Activated T-cell treated with anti-CD3 and anti-CD28 coated beads, Interleukin-2, amount 50 U/mL, for 4 hours (primary cell): ENCODE data around the gene SPPL2B. TPM values are rescaled to one million over a fixed set of nuclear protein-coding genes. Genes with fewer than 3 reads are reported as not detected.
A peak's percentile ranks its signal among the peaks of the same experiment; 100 is the strongest.

Source experiments
- ATAC-seq, 2 donors: fragments of 200-7000 bp; cut with Tn5 transposase; one replicate each; pipeline ENCODE4 v1.10.0; 2021
- DNase-seq: peaks from one replicate; pipeline ENCODE4 v3.0.0-alpha.2; 2020
- H3K27me3 Mint-ChIP-seq: one replicate; pipeline ENCODE4 v1.8.0; 2021; ENCODE audit warnings: low read depth, mixed read lengths
- H3K36me3 Mint-ChIP-seq: one replicate; pipeline ENCODE4 v1.8.0; 2022; ENCODE audit warnings: mixed read lengths; ENCODE audit not compliant: insufficient read depth
- H3K4me1 Mint-ChIP-seq: one replicate; pipeline ENCODE4 v1.8.0; 2021; ENCODE audit warnings: low read depth, mixed read lengths
- H3K4me3 Mint-ChIP-seq: one replicate; pipeline ENCODE4 v1.8.0; 2021; ENCODE audit warnings: mild to moderate bottlenecking, moderate library complexity, mixed read lengths
- H3K9me3 Mint-ChIP-seq: one replicate; pipeline ENCODE4 v1.8.0; 2021; ENCODE audit warnings: mixed read lengths
- total RNA-seq, 3 donors: library from RNA; stranded (reverse); gene quantifications; one replicate each; pipeline ENCODE4 v1.2.1, GENCODE V29; 2021

The SPPL2B gene
- total RNA-seq, 3 donors from 2014 or later, result 42.1 to 45.3 (median 42.2) TPM

- H3K36me3 Mint-ChIP-seq, result peaks cover 19% of the 10 kb centered on the region
- no peaks in the 10 kb centered on the region for H3K27me3 Mint-ChIP-seq
- ATAC-seq (no peak), DNase-seq (no peak)
- peaks cover 34% of the 10 kb centered on the region for H3K4me1 Mint-ChIP-seq
- no peak overlapping the region for H3K4me3 Mint-ChIP-seq
- no peaks in the 10 kb centered on the region for H3K9me3 Mint-ChIP-seq
Observed at GRCh38 chr19:2324220-2324948, 4.1 kb upstream of the SPPL2B start.

GRCh38 chr19:2325281-2326046, 3.0 kb upstream of the SPPL2B start:
- Mint-ChIP-seq H3K27me3 (no peaks in the 10 kb centered on the region), H3K4me3 (peak overlapping the region; percentile 53), H3K36me3 (peaks cover 19% of the 10 kb centered on the region), H3K9me3 (no peaks in the 10 kb centered on the region), H3K4me1 (peaks cover 43% of the 10 kb centered on the region)
- ATAC-seq (no peak), DNase-seq (no peak)

- DNase-seq, result no peak
- Mint-ChIP-seq H3K27me3 (no peaks in the 10 kb centered on the region), H3K36me3 (peaks cover 19% of the 10 kb centered on the region), H3K9me3 (no peaks in the 10 kb centered on the region), H3K4me3 (peak overlapping the region; percentile 100), H3K4me1 (peaks cover 56% of the 10 kb centered on the region)
- no peak for ATAC-seq
Observed at GRCh38 chr19:2326699-2327360, 1.7 kb upstream of the SPPL2B start.

- H3K4me1 Mint-ChIP-seq, result peaks cover 65% of the 10 kb centered on the region
- no peaks in the 10 kb centered on the region for H3K9me3 Mint-ChIP-seq
- no peaks in the 10 kb centered on the region for H3K27me3 Mint-ChIP-seq
- ATAC-seq, result peak; percentile 74 to 75
- H3K4me3 Mint-ChIP-seq, result peak overlapping the region; percentile 100
- DNase-seq, result peak; percentile 48
- peaks cover 19% of the 10 kb centered on the region for H3K36me3 Mint-ChIP-seq
Observed at GRCh38 chr19:2327773-2328400, 597 bp upstream of the SPPL2B start.

- H3K36me3 Mint-ChIP-seq, result peaks cover 19% of the 10 kb centered on the region
- ATAC-seq, result peak in 1 of 2 donors; percentile 2
- H3K9me3 Mint-ChIP-seq, result no peaks in the 10 kb centered on the region
- H3K4me1 Mint-ChIP-seq, result peaks cover 67% of the 10 kb centered on the region
- no peaks in the 10 kb centered on the region for H3K27me3 Mint-ChIP-seq
- DNase-seq, result no peak
- H3K4me3 Mint-ChIP-seq, result peak overlapping the region; percentile 100
Observed at GRCh38 chr19:2329149-2329478, 630 bp downstream of the SPPL2B start.

GRCh38 chr19:2329501-2329916, 1.0 kb downstream of the SPPL2B start:
- no peak for DNase-seq
- H3K9me3 Mint-ChIP-seq, result no peaks in the 10 kb centered on the region
- ATAC-seq, result no peak
- no peaks in the 10 kb centered on the region for H3K27me3 Mint-ChIP-seq
- H3K4me3 Mint-ChIP-seq, result peak overlapping the region; percentile 100
- H3K4me1 Mint-ChIP-seq, result peaks cover 65% of the 10 kb centered on the region
- peaks cover 17% of the 10 kb centered on the region for H3K36me3 Mint-ChIP-seq

- no peak for ATAC-seq
- H3K27me3 Mint-ChIP-seq, result no peaks in the 10 kb centered on the region
- H3K4me1 Mint-ChIP-seq, result peaks cover 63% of the 10 kb centered on the region
- peak overlapping the region; percentile 100 for H3K4me3 Mint-ChIP-seq
- H3K36me3 Mint-ChIP-seq, result peaks cover 16% of the 10 kb centered on the region
- no peaks in the 10 kb centered on the region for H3K9me3 Mint-ChIP-seq
- DNase-seq, result no peak
Observed at GRCh38 chr19:2330255-2330631, 1.8 kb downstream of the SPPL2B start.

GRCh38 chr19:2330632-2331284, 2.3 kb downstream of the SPPL2B start:
- no peak for ATAC-seq

GRCh38 chr19:2331601-2332246, 3.2 kb downstream of the SPPL2B start:
- H3K4me1 Mint-ChIP-seq, result peaks cover 58% of the 10 kb centered on the region
- no peak for DNase-seq
- ATAC-seq, result no peak
- no peaks in the 10 kb centered on the region for H3K9me3 Mint-ChIP-seq
- peaks cover 14% of the 10 kb centered on the region for H3K36me3 Mint-ChIP-seq
- H3K27me3 Mint-ChIP-seq, result no peaks in the 10 kb centered on the region
- H3K4me3 Mint-ChIP-seq, result no peak overlapping the region

More at GRCh38 chr19:2330632-2331284, 2.3 kb downstream of the SPPL2B start:
- Mint-ChIP-seq H3K36me3 (peaks cover 12% of the 10 kb centered on the region), H3K27me3 (no peaks in the 10 kb centered on the region), H3K4me3 (peak overlapping the region; percentile 100), H3K9me3 (no peaks in the 10 kb centered on the region), H3K4me1 (peaks cover 59% of the 10 kb centered on the region)
- DNase-seq, result no peak

- H3K27me3 Mint-ChIP-seq, result no peaks in the 10 kb centered on the region
- peaks cover 13% of the 10 kb centered on the region for H3K36me3 Mint-ChIP-seq
- DNase-seq, result no peak
- H3K4me3 Mint-ChIP-seq, result no peak overlapping the region
- H3K9me3 Mint-ChIP-seq, result no peaks in the 10 kb centered on the region
- no peak for ATAC-seq
- H3K4me1 Mint-ChIP-seq, result peaks cover 51% of the 10 kb centered on the region
Observed at GRCh38 chr19:2332341-2333026, 4.0 kb downstream of the SPPL2B start.

- ATAC-seq, result no peak
- peaks cover 10% of the 10 kb centered on the region for H3K36me3 Mint-ChIP-seq
- no peaks in the 10 kb centered on the region for H3K27me3 Mint-ChIP-seq
- no peaks in the 10 kb centered on the region for H3K9me3 Mint-ChIP-seq
- H3K4me3 Mint-ChIP-seq, result no peak overlapping the region
- H3K4me1 Mint-ChIP-seq, result peaks cover 47% of the 10 kb centered on the region
- DNase-seq, result no peak
Observed at GRCh38 chr19:2333027-2333806, 4.7 kb downstream of the SPPL2B start.

GRCh38 chr19:2333807-2334211, 5.3 kb downstream of the SPPL2B start:
- H3K4me1 Mint-ChIP-seq, result peaks cover 45% of the 10 kb centered on the region
- DNase-seq (no peak), ATAC-seq (no peak)
- H3K27me3 Mint-ChIP-seq, result no peaks in the 10 kb centered on the region
- H3K9me3 Mint-ChIP-seq, result no peaks in the 10 kb centered on the region
- no peak overlapping the region for H3K4me3 Mint-ChIP-seq
- peaks cover 9% of the 10 kb centered on the region for H3K36me3 Mint-ChIP-seq
